Choroid plexus epithelial cell (primary cell): ENCODE results near the gene HAUS8.
A peak's percentile ranks its signal among the peaks of the same experiment; 100 is the strongest.

Experiments
- DNase-seq: peaks from one replicate; pipeline ENCODE4 v3.0.0-alpha.2; 2010; ENCODE audit warnings: low read depth
- H3K4me3 ChIP-seq: 2 replicates; pipeline ENCODE4 v1.5.1; 2011; ENCODE audit warnings: low read depth, mild to moderate bottlenecking, control low read depth, low read length, moderate library complexity
- CTCF ChIP-seq: conservative IDR thresholded peaks from 2 replicates; pipeline ENCODE4 v1.5.1; 2011; ENCODE audit warnings: low read depth, mild to moderate bottlenecking, control low read depth, inconsistent platforms, low read length, moderate library complexity

HAUS8 gene

GRCh38 chr19:17090583-17090982 is 15.3 kb upstream of the HAUS8 start:
- DNase-seq = no peak
- no peak overlapping the region for H3K4me3 ChIP-seq
- no peak for TF ChIP-seq CTCF

- no peak for DNase-seq
- H3K4me3 ChIP-seq = no peak overlapping the region
- no peak for TF ChIP-seq CTCF
Observed at GRCh38 chr19:17088552-17088951, 13.3 kb upstream of the HAUS8 start.

- no peak overlapping the region for H3K4me3 ChIP-seq
- no peak for TF ChIP-seq CTCF
- DNase-seq = peak; percentile 24
Observed at GRCh38 chr19:17086834-17087233, 11.6 kb upstream of the HAUS8 start.

- no peak for TF ChIP-seq CTCF
- no peak overlapping the region for H3K4me3 ChIP-seq
- DNase-seq = no peak
Observed at GRCh38 chr19:17086120-17086519, 10.9 kb upstream of the HAUS8 start.

- no peak overlapping the region for H3K4me3 ChIP-seq
- no peak for TF ChIP-seq CTCF
- DNase-seq = peak; percentile 28
Observed at GRCh38 chr19:17081672-17082630, 6.7 kb upstream of the HAUS8 start.

- TF ChIP-seq CTCF = no peak
- no peak for DNase-seq
- H3K4me3 ChIP-seq = no peak overlapping the region
Observed at GRCh38 chr19:17080440-17080801, 5.2 kb upstream of the HAUS8 start.

GRCh38 chr19:17079710-17080439 is 4.6 kb upstream of the HAUS8 start:
- peak overlapping the region; percentile 60 for H3K4me3 ChIP-seq
- TF ChIP-seq CTCF = peak; percentile 80
- peak; percentile 98 for DNase-seq
